Gastroesophageal sphincter (tissue), 3 donors: ENCODE data around the gene PCBD2.

Source experiments
- EP300 ChIP-seq: sonication (generic); formaldehyde crosslinking; IDR thresholded peaks from one replicate; pipeline ENCODE4 v1.6.1; 2017; ENCODE audit warnings: antibody characterized with exemption, mild to moderate bottlenecking
- TF ChIP-seq, protein P1 (sequence below), 4 experiments: fragments of 200-600 bp in 2 of 4; fragments of 450-650 bp in 2 of 4; sonication (generic) in 1 of 4; IDR thresholded peaks; one replicate each; pipeline ENCODE4 v1.5.1; 2017 to 2019; ENCODE audit warnings: antibody characterized with exemption in 4 of 4, mild to moderate bottlenecking in 2 of 4, moderate library complexity in 2 of 4

DNA sequence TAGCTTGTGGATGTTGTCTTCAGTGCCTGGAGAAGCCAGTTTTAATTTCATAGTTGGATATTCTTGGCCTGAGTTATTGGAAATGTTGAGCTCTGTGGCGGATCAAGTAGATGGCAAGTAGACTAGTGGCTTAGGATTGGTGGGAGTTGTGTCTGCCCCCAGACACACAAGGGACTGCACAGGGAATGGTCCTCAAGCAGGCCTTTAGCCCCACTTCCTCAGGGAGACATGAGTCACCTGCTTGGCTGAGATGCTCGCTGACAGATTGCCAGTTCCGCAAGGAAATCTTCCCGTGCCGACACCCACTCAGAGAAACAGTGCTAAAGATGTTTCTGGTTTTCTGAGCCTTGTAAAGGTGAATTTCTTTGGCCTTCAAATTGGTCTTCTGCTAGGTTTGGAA, 44.0 kb downstream of the PCBD2 start:
- TF ChIP-seq, protein P1, sequence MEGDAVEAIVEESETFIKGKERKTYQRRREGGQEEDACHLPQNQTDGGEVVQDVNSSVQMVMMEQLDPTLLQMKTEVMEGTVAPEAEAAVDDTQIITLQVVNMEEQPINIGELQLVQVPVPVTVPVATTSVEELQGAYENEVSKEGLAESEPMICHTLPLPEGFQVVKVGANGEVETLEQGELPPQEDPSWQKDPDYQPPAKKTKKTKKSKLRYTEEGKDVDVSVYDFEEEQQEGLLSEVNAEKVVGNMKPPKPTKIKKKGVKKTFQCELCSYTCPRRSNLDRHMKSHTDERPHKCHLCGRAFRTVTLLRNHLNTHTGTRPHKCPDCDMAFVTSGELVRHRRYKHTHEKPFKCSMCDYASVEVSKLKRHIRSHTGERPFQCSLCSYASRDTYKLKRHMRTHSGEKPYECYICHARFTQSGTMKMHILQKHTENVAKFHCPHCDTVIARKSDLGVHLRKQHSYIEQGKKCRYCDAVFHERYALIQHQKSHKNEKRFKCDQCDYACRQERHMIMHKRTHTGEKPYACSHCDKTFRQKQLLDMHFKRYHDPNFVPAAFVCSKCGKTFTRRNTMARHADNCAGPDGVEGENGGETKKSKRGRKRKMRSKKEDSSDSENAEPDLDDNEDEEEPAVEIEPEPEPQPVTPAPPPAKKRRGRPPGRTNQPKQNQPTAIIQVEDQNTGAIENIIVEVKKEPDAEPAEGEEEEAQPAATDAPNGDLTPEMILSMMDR (IDR thresholded peaks at IDR 0.05) = no peak
- TF ChIP-seq EP300 = no peak
